Mesendoderm (in vitro differentiated cells): ENCODE measurements around the gene ALB.

Source experiments
- DNase-seq: peaks from one replicate; pipeline ENCODE4 v3.0.0; 2013
- H2AK5ac ChIP-seq: 2 replicates; pipeline ENCODE4 v1.6.1; 2013; ENCODE audit warnings: low read length, inconsistent platforms
- H2BK120ac ChIP-seq: 2 replicates; pipeline ENCODE4 v1.6.1; 2013; ENCODE audit warnings: low read depth, mild to moderate bottlenecking, low read length, moderate library complexity, mixed read lengths
- H2BK15ac ChIP-seq: replicated peaks from 2 replicates; pipeline ENCODE4 v1.6.1; 2013; ENCODE audit warnings: low read depth, mild to moderate bottlenecking, moderate library complexity
- H2BK5ac ChIP-seq: 2 replicates; pipeline ENCODE4 v1.6.1; 2013; ENCODE audit warnings: low read length, inconsistent platforms
- H3K18ac ChIP-seq: 2 replicates; pipeline ENCODE4 v1.6.1; 2013; ENCODE audit warnings: mild to moderate bottlenecking, low read length, mixed read lengths
- H3K23ac ChIP-seq: one replicate; pipeline ENCODE4 v1.6.1; 2013; ENCODE audit warnings: low read length
- H3K27ac ChIP-seq: 2 replicates; pipeline ENCODE4 v1.5.1; 2013; ENCODE audit warnings: low read depth, mild to moderate bottlenecking, inconsistent platforms, low read length, moderate library complexity
- H3K27me3 ChIP-seq: 2 replicates; pipeline ENCODE4 v1.6.1; 2013; ENCODE audit warnings: low read length, control low read depth, mild to moderate bottlenecking, inconsistent platforms; ENCODE audit not compliant: insufficient read depth, poor library complexity
- H3K36me3 ChIP-seq: 2 replicates; pipeline ENCODE4 v1.6.1; 2013; ENCODE audit warnings: low read length, inconsistent platforms; ENCODE audit not compliant: control insufficient read depth, insufficient read depth
- H3K4ac ChIP-seq: one replicate; pipeline ENCODE4 v1.6.1; 2013; ENCODE audit warnings: low read depth, mild to moderate bottlenecking, low read length, moderate library complexity
- H3K4me1 ChIP-seq: 2 replicates; pipeline ENCODE4 v1.6.1; 2013; ENCODE audit warnings: low read depth, low read length, inconsistent platforms; ENCODE audit not compliant: control insufficient read depth
- H3K4me2 ChIP-seq: 2 replicates; pipeline ENCODE4 v1.6.1; 2013; ENCODE audit warnings: low read length
- H3K4me3 ChIP-seq: 2 replicates; pipeline ENCODE4 v1.5.1; 2013; ENCODE audit warnings: mild to moderate bottlenecking, low read length
- H3K56ac ChIP-seq: one replicate; pipeline ENCODE4 v1.6.1; 2013; ENCODE audit warnings: low read length
- H3K79me1 ChIP-seq: 2 replicates; pipeline ENCODE4 v1.6.1; 2013; ENCODE audit warnings: low read length, inconsistent platforms
- H3K79me2 ChIP-seq: 2 replicates; pipeline ENCODE4 v1.6.1; 2013; ENCODE audit warnings: mild to moderate bottlenecking, low read length; ENCODE audit not compliant: control insufficient read depth, insufficient read depth
- H3K9ac ChIP-seq: 2 replicates; pipeline ENCODE4 v1.6.1; 2013; ENCODE audit warnings: low read length, inconsistent platforms
- H4K5ac ChIP-seq: one replicate; pipeline ENCODE4 v1.6.1; 2013; ENCODE audit warnings: low read length
- H4K8ac ChIP-seq: one replicate; pipeline ENCODE4 v1.6.1; 2013; ENCODE audit warnings: low read depth, mild to moderate bottlenecking, control low read depth, low read length, moderate library complexity
- WGBS: extraction: QIAGEN DNeasy Blood & Tissue Kit; methylation state at CpG from one replicate; pipeline ENCODE4 v1.1.7; 2013; ENCODE audit warnings: low lambda C conversion rate, missing lambda C conversion rate; ENCODE audit not compliant: insufficient coverage; ENCODE audit errors: extremely low coverage; 5-methylcytosine and 5-hydroxymethylcytosine counted together

The ALB gene

DNA sequence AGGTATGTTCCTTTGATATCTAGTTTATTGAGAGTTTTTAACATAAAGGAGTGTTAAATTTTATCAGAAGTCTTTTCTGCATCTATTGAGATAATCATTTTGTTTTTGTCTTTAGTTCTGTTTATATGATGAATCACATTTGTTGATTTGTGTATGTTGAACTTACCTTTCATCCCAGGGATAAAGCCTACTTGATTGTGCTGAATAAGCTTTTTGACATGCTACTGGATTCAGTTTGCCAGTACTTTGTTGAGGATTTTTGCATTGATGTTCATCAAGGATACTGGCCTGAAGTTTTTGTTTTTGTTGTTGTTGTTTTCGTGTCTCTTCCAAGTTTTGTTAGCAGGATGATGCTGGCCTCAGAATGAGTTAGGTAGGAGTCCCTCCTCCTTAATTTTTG is 66.6 kb downstream of the ALB start:
- H3K79me1 ChIP-seq, result no peaks in the 10 kb centered on the region

More for the DNA sequence above, 66.6 kb downstream of the ALB start:
- Histone ChIP-seq H3K27ac (no peak overlapping the region), H3K23ac (no peak overlapping the region), H2AK5ac (no peak overlapping the region), H3K4me2 (no peak overlapping the region), H3K18ac (no peak overlapping the region), H3K4me3 (no peak overlapping the region), H3K36me3 (no peaks in the 10 kb centered on the region), H3K56ac (no peak overlapping the region), H3K79me2 (no peaks in the 10 kb centered on the region), H4K8ac (no peak overlapping the region), H3K27me3 (no peaks in the 10 kb centered on the region), H3K4me1 (no peaks in the 10 kb centered on the region), H2BK5ac (no peak overlapping the region), H3K9ac (no peak overlapping the region), H3K4ac (no peak overlapping the region), H4K5ac (no peak overlapping the region), H2BK120ac (no peak overlapping the region), H2BK15ac (no peak overlapping the region)
- no CpG with 5 or more reads among the region's 1 CpG for WGBS
- no peak for DNase-seq
